Uterus (tissue), 4 donors: Measurements from ENCODE around the gene THRAP3. TPM values are rescaled to one million over a fixed set of nuclear protein-coding genes. Genes with fewer than 3 reads are reported as not detected.

Experiments used
- DNase-seq, 2 donors: peaks; one replicate each; pipeline ENCODE4 v3.0.0-alpha.2; 2019 to 2020
- H3K27ac ChIP-seq, 2 donors: fragments of 200-600 bp; sonication (generic); 1 replicate in 1 of 2; 2 replicates in 1 of 2; pipeline ENCODE4 v1.5.1; 2016 to 2018
- H3K27me3 ChIP-seq, 2 donors: fragments of 200-600 bp; sonication (generic); one replicate each; pipeline ENCODE4 v1.5.1; 2018 to 2019; ENCODE audit warnings: control low read depth in 1 of 2
- H3K36me3 ChIP-seq, 2 donors: fragments of 200-600 bp; sonication (generic); one replicate each; pipeline ENCODE4 v1.5.1; 2019; ENCODE audit warnings: control low read depth in 1 of 2
- H3K4me1 ChIP-seq, 2 donors: fragments of 200-600 bp; sonication (generic); one replicate each; pipeline ENCODE4 v1.5.1; 2018 to 2019; ENCODE audit warnings: control low read depth in 1 of 2
- H3K4me3 ChIP-seq, 2 donors: fragments of 200-600 bp; sonication (generic); 1 replicate in 1 of 2; 2 replicates in 1 of 2; pipeline ENCODE4 v1.5.1; 2018 to 2019; ENCODE audit warnings: mild to moderate bottlenecking in 1 of 2
- H3K9me3 ChIP-seq, 2 donors: fragments of 200-600 bp; sonication (generic); one replicate each; pipeline ENCODE4 v1.5.1; 2019; ENCODE audit warnings: control low read depth in 1 of 2
- CTCF ChIP-seq, 4 experiments: fragments of 200-600 bp in 2 of 4; fragments of 450-650 bp in 2 of 4; sonication (generic) in 2 of 4; IDR thresholded peaks; one replicate each; pipeline ENCODE4 v1.5.1; 2016 to 2019; ENCODE audit warnings: antibody characterized with exemption in 4 of 4, mild to moderate bottlenecking in 2 of 4, moderate library complexity in 1 of 4
- POLR2A ChIP-seq, 2 donors: fragments of 450-650 bp; IDR thresholded peaks; one replicate each; pipeline ENCODE4 v1.6.1; 2016; ENCODE audit warnings: antibody characterized with exemption in 2 of 2, mild to moderate bottlenecking in 1 of 2, moderate library complexity in 1 of 2
- intact Hi-C: fragments of 100-400 bp; cut with DNase I; formaldehyde crosslinking; loops from one replicate; pipeline ENCODE4 v1.15.1; 2023; ENCODE audit warnings: low total_unique reads
- total RNA-seq, 4 donors: library from RNA; depleted of rRNA in 3 of 4; stranded (reverse); fragments of >200 nt in 3 of 4; gene quantifications; one replicate each; pipeline versions ENCODE4 v1.1.0 to v1.2.4, GENCODE V29; 2014 to 2023
- donor health status: DM: yes; HTN: yes; CAD: no.

THRAP3 gene
- total RNA-seq, 4 donors from 2014 or later, result 21.3 to 99.1 (median 67.5) TPM

- peak overlapping the region; percentile 4 to 14 for H3K27ac ChIP-seq
- H3K36me3 ChIP-seq, result no peaks in the 10 kb centered on the region
- no peak for DNase-seq
- TF ChIP-seq POLR2A (IDR thresholded peaks at IDR 0.05) (no peak), CTCF (IDR thresholded peaks at IDR 0.05) (no peak)
- H3K27me3 ChIP-seq, result no peaks in the 10 kb centered on the region
- H3K4me3 ChIP-seq, result no peak overlapping the region
- peaks cover 0 to 4% of the 10 kb centered on the region in 2 donors for H3K4me1 ChIP-seq
- intact Hi-C loops, result no loop called here
- no peaks in the 10 kb centered on the region for H3K9me3 ChIP-seq
Measured at GRCh38 chr1:36177589-36178431, 46.4 kb upstream of the THRAP3 start.

- no peaks in the 10 kb centered on the region for H3K27me3 ChIP-seq
- DNase-seq, result no peak
- H3K4me3 ChIP-seq, result no peak overlapping the region
- no peaks in the 10 kb centered on the region for H3K9me3 ChIP-seq
- H3K36me3 ChIP-seq, result no peaks in the 10 kb centered on the region
- TF ChIP-seq CTCF (IDR thresholded peaks at IDR 0.05) (no peak), POLR2A (IDR thresholded peaks at IDR 0.05) (no peak)
- no peak overlapping the region for H3K27ac ChIP-seq
- H3K4me1 ChIP-seq, result peaks cover 0 to 4% of the 10 kb centered on the region in 2 donors
- intact Hi-C loops, result no loop called here
Measured at GRCh38 chr1:36178471-36179219, 45.6 kb upstream of the THRAP3 start.

DNA sequence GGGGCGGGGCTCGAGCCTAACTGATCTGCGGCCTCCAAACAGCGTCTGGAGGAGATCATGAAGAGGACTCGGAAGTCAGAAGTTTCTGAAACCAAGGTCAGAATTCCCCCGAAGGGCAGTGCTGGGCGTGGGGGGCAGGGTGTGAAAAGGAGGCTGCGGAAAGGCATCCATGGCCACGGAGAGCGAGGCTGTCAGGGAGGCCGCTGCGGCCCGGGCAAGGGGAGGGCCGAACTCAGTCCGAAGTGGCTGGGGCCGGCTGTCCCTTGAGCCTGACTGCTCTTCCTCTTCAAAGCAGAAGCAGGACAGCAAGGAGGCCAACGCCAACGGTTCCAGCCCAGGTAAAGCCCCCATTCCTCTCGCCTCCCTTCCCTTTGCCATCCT, 45.0 kb upstream of the THRAP3 start:
- H3K27ac ChIP-seq, result no peak overlapping the region
- H3K4me3 ChIP-seq, result no peak overlapping the region
- no peaks in the 10 kb centered on the region for H3K36me3 ChIP-seq
- no peak for DNase-seq
- no peaks in the 10 kb centered on the region for H3K9me3 ChIP-seq
- intact Hi-C loops, result no loop called here
- H3K4me1 ChIP-seq, result peaks cover 0 to 4% of the 10 kb centered on the region in 2 donors
- TF ChIP-seq POLR2A (IDR thresholded peaks at IDR 0.05) (no peak), CTCF (IDR thresholded peaks at IDR 0.05) (no peak)
- H3K27me3 ChIP-seq, result no peaks in the 10 kb centered on the region

GRCh38 chr1:36182734-36183133, 41.5 kb upstream of the THRAP3 start:
- peak overlapping the region; percentile 44 to 67 for H3K27ac ChIP-seq
- TF ChIP-seq CTCF (IDR thresholded peaks at IDR 0.05), result no peak
- TF ChIP-seq POLR2A (IDR thresholded peaks at IDR 0.05), result no peak
- H3K9me3 ChIP-seq, result no peaks in the 10 kb centered on the region
- no peak for DNase-seq
- H3K4me1 ChIP-seq, result peaks cover 0 to 3% of the 10 kb centered on the region in 2 donors
- no peaks in the 10 kb centered on the region for H3K27me3 ChIP-seq
- no peak overlapping the region for H3K4me3 ChIP-seq
- no peaks in the 10 kb centered on the region for H3K36me3 ChIP-seq
- intact Hi-C loops, result loop anchor here (10.0 kb wide), 1 partner anchor 88 kb away; no protein-coding TSS in a partner anchor
